Adrenal gland (tissue), 5 donors: ENCODE data around the gene FOLR2.

Source experiments
- POLR2A ChIP-seq, 2 donors: fragments of 450-650 bp; IDR thresholded peaks; one replicate each; pipeline ENCODE4 v1.6.1; 2017; ENCODE audit warnings: antibody characterized with exemption in 2 of 2, mild to moderate bottlenecking in 2 of 2, moderate library complexity in 1 of 2
- TF ChIP-seq, protein P1 (sequence below), 6 experiments: fragments of 450-650 bp in 4 of 6; fragments of 200-600 bp in 2 of 6; sonication (generic) in 1 of 6; IDR thresholded peaks; 1 replicate in 5 of 6; 2 replicates in 1 of 6; pipeline versions ENCODE4 v1.5.1 to v1.8.0; 2016 to 2021; ENCODE audit warnings: antibody characterized with exemption in 6 of 6, mild to moderate bottlenecking in 2 of 6, moderate library complexity in 1 of 6
- donor health status: DM: no; HTN: no; CAD: no.

DNA sequence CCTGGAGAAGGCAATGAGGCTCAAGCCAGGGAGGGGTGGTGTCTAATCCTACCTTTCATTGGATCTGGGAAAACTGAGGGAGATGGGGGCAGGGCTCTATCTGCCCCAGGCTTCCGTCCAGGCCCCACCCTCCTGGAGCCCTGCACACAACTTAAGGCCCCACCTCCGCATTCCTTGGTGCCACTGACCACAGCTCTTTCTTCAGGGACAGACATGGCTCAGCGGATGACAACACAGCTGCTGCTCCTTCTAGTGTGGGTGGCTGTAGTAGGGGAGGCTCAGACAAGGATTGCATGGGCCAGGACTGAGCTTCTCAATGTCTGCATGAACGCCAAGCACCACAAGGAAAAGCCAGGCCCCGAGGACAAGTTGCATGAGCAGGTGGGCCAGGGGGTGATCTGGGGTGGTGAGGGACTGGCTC is 24.6 kb upstream of the FOLR2 start, which contains the start of gene FOLR1:
- TF ChIP-seq, protein P1, sequence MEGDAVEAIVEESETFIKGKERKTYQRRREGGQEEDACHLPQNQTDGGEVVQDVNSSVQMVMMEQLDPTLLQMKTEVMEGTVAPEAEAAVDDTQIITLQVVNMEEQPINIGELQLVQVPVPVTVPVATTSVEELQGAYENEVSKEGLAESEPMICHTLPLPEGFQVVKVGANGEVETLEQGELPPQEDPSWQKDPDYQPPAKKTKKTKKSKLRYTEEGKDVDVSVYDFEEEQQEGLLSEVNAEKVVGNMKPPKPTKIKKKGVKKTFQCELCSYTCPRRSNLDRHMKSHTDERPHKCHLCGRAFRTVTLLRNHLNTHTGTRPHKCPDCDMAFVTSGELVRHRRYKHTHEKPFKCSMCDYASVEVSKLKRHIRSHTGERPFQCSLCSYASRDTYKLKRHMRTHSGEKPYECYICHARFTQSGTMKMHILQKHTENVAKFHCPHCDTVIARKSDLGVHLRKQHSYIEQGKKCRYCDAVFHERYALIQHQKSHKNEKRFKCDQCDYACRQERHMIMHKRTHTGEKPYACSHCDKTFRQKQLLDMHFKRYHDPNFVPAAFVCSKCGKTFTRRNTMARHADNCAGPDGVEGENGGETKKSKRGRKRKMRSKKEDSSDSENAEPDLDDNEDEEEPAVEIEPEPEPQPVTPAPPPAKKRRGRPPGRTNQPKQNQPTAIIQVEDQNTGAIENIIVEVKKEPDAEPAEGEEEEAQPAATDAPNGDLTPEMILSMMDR (IDR thresholded peaks at IDR 0.05) = no peak
- TF ChIP-seq POLR2A (IDR thresholded peaks at IDR 0.05) = no peak
